CD8-positive, alpha-beta memory T cell (primary cell): ENCODE data around the gene PI4K2A. TPM values are rescaled to one million over a fixed set of nuclear protein-coding genes. Genes with fewer than 3 reads are reported as not detected.
"Not testable (repeated sequence)": the region's sequence is repeated elsewhere in the genome, so short reads cannot be mapped to it uniquely, and the experiment has no call there.

Experiments used
- CTCF ChIA-PET: fragments of 350-600 bp; sonication (Branson Sonifier 250); formaldehyde crosslinking; loops from one replicate; lab custom pipeline; 2021; ENCODE audit warnings: antibody characterized with exemption; lab: Charles Lee
- POLR2A ChIA-PET: fragments of 350-600 bp; sonication (Branson Sonifier 250); formaldehyde crosslinking; loops from one replicate; lab custom pipeline; 2021; ENCODE audit warnings: antibody characterized with exemption; lab: Charles Lee
- DNase-seq, 5 donors: peaks; one replicate each; pipeline versions ENCODE4 v3.0.0 to v3.0.0-alpha.2; 2020 to 2022; ENCODE audit warnings: mixed read lengths in 1 of 5
- H3K27ac ChIP-seq: one replicate; pipeline ENCODE4 v1.7.0; 2013; ENCODE audit warnings: low read depth, mild to moderate bottlenecking, low read length, moderate library complexity
- H3K27me3 ChIP-seq: 2 replicates; pipeline ENCODE4 v1.7.0; 2013; ENCODE audit warnings: low read length, mild to moderate bottlenecking; ENCODE audit not compliant: insufficient read depth, poor library complexity, severe bottlenecking
- H3K36me3 ChIP-seq: 2 replicates; pipeline ENCODE4 v1.7.0; 2013; ENCODE audit warnings: mild to moderate bottlenecking, low read length, moderate library complexity; ENCODE audit not compliant: insufficient read depth
- H3K4me1 ChIP-seq: 2 replicates; pipeline ENCODE4 v1.7.0; 2013; ENCODE audit warnings: mild to moderate bottlenecking, low read length, moderate library complexity; ENCODE audit not compliant: insufficient read depth
- H3K4me3 ChIP-seq: 2 replicates; pipeline ENCODE4 v1.7.0; 2013; ENCODE audit warnings: mild to moderate bottlenecking, low read length
- H3K9me3 ChIP-seq: 2 replicates; pipeline ENCODE4 v1.7.0; 2013; ENCODE audit warnings: mild to moderate bottlenecking, low read length
- H3K27ac Mint-ChIP-seq, 8 donors: one replicate each; pipeline ENCODE4 v1.8.0; 2020 to 2021; ENCODE audit warnings: mixed read lengths in 8 of 8, mild to moderate bottlenecking in 6 of 8, inconsistent platforms in 3 of 8, moderate library complexity in 3 of 8
- H3K27me3 Mint-ChIP-seq, 2 donors: one replicate each; pipeline ENCODE4 v1.8.0; 2020 to 2021; ENCODE audit warnings: mixed read lengths in 2 of 2, mild to moderate bottlenecking in 1 of 2, moderate library complexity in 1 of 2
- H3K36me3 Mint-ChIP-seq, 3 donors: one replicate each; pipeline ENCODE4 v1.8.0; 2020 to 2021; ENCODE audit warnings: mixed read lengths in 3 of 3, inconsistent platforms in 1 of 3, mild to moderate bottlenecking in 1 of 3
- H3K4me1 Mint-ChIP-seq, 3 donors: one replicate each; pipeline ENCODE4 v1.8.0; 2020 to 2021; ENCODE audit warnings: mixed read lengths in 3 of 3, inconsistent platforms in 1 of 3, mild to moderate bottlenecking in 1 of 3
- H3K4me3 Mint-ChIP-seq, 7 donors: one replicate each; pipeline ENCODE4 v1.8.0; 2020 to 2021; ENCODE audit warnings: mixed read lengths in 7 of 7, mild to moderate bottlenecking in 6 of 7, moderate library complexity in 4 of 7, inconsistent platforms in 2 of 7
- H3K9me3 Mint-ChIP-seq, 5 donors: one replicate each; pipeline ENCODE4 v1.8.0; 2020 to 2022; ENCODE audit warnings: mixed read lengths in 5 of 5, mild to moderate bottlenecking in 3 of 5, moderate library complexity in 2 of 5, inconsistent platforms in 1 of 5
- polyA plus RNA-seq: library from polyadenylated mRNA; unstranded; fragments of 300-500 nt; fragmentation: Illumina TruSeq; gene quantifications from one replicate; pipeline ENCODE4 v1.2.3, GENCODE V29; 2021
- total RNA-seq, 2 experiments: library from RNA; stranded (reverse); gene quantifications; one replicate each; pipeline ENCODE4 v1.2.3, GENCODE V29; 2021

Gene PI4K2A
- total and polyA plus RNA-seq, 3 experiments from 2014 or later, result 11.4 to 15.9 (median 15.6) TPM

DNA sequence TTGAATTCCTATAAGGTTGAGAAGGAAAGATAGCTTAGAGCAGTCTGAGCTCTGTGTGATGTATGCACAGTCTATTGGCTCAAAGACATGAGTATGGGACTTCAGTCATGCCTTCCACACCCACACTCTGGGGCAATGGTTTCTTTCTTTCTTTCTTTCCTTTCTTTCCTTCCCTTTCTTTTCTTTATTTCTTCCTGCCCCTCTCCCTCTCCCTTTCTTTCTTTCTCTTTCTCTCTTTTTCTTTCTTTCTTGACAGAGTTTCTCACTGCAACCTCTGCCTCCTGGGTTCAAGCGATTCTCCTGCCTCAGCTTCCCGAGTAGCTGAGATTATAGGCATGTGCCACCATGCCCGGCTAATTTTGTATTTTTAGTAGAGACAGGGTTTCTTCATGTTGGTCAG is 1.4 kb upstream of the PI4K2A start:
- H3K9me3 Mint-ChIP-seq, H3K27me3 ChIP-seq, H3K9me3 ChIP-seq, H3K4me3 Mint-ChIP-seq, H3K36me3 ChIP-seq, DNase-seq, H3K4me3 ChIP-seq, H3K27me3 Mint-ChIP-seq, POLR2A ChIA-PET, H3K27ac ChIP-seq: not testable (repeated sequence)
- CTCF ChIA-PET, result interaction anchor here (1.0 to 1.1 kb wide), 2 partner anchors 9 to 38 kb away, joined by 3 read pairs; no protein-coding TSS in a partner anchor
- peaks cover 0 to 10% (median 2%) of the 10 kb centered on the region in 3 donors for H3K36me3 Mint-ChIP-seq
- H3K4me1 Mint-ChIP-seq, result peaks cover 24 to 31% (median 27%) of the 10 kb centered on the region in 3 donors
- peaks cover 18% of the 10 kb centered on the region for H3K4me1 ChIP-seq
- H3K27ac Mint-ChIP-seq, result peak overlapping the region in 1 of 8 donors; percentile 7

DNA sequence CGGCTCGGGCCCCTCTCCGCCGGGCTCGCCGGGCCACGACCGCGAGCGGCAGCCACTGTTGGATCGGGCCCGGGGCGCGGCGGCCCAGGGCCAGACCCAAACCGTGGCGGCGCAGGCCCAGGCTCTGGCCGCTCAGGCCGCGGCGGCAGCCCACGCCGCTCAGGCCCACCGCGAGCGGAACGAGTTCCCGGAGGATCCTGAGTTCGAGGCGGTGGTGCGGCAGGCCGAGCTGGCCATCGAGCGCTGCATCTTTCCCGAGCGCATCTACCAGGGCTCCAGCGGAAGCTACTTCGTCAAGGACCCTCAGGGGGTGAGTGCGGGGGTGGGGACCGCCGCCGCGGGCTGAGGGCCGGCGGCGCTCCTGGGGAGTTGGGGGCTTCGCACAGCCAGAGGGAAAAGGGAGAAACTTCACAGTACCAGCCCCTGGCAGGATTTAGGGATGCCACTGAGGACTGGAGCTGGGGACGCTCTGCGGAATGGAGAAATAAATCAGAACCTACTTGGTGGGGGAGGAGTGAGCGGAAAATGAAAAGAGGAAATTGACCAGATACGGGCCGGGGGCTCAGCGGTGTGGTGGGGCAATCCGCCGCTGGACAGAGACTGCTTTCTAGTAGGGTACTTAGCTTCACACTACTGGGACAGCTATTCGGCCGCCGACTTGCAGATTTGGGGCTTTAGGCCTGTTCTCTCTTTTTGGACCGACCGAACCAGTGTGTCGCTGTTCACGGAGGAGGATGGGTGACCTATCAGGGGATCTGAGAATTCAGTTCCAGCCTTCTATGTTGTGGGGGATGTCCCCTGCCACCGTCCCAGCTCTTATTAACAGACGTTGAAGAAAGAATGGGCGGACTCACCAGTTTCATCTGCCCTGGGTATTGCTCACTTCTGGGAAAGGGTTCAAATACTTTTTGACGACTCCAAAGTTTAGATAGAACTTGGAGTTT is 669 bp downstream of the PI4K2A start:
- ChIA-PET POLR2A (interaction anchor here (1.0 to 1.3 kb wide), 2 partner anchors 46 to 95 kb away, joined by 4 read pairs; partner anchors contain the start of gene AVPI1), CTCF (interaction anchor here (0.9 kb wide), 1 partner anchor 151 kb away, joined by 3 read pairs; no protein-coding TSS in a partner anchor)
- Mint-ChIP-seq H3K4me3 (peak overlapping the region; percentile 94 to 99 (median 96)), H3K4me1 (peaks cover 28 to 36% (median 30%) of the 10 kb centered on the region in 3 donors), H3K27me3 (no peaks in the 10 kb centered on the region), H3K9me3 (no peaks in the 10 kb centered on the region), H3K36me3 (peaks cover 0 to 23% (median 5%) of the 10 kb centered on the region in 3 donors), H3K27ac (peak overlapping the region; percentile 83 to 99 (median 90))
- H3K4me3 ChIP-seq, result peak overlapping the region; percentile 78
- H3K27me3 ChIP-seq, result no peaks in the 10 kb centered on the region
- peak in 4 of 5 donors; percentile 2 to 50 (median 6) for DNase-seq
- peak overlapping the region; percentile 65 for H3K27ac ChIP-seq
- no peaks in the 10 kb centered on the region for H3K36me3 ChIP-seq
- H3K4me1 ChIP-seq, result peaks cover 18% of the 10 kb centered on the region
- no peaks in the 10 kb centered on the region for H3K9me3 ChIP-seq

- H3K27me3 Mint-ChIP-seq, H3K27me3 ChIP-seq, CTCF ChIA-PET, DNase-seq, H3K36me3 ChIP-seq, H3K9me3 Mint-ChIP-seq, H3K27ac ChIP-seq, H3K4me3 ChIP-seq, H3K9me3 ChIP-seq: not testable (repeated sequence)
- H3K4me1 ChIP-seq, result peaks cover 18% of the 10 kb centered on the region
- Mint-ChIP-seq H3K4me1 (peaks cover 34 to 40% (median 37%) of the 10 kb centered on the region in 3 donors), H3K27ac (peak overlapping the region in 3 of 8 donors; percentile 29 to 82 (median 54)), H3K4me3 (peak overlapping the region; percentile 44 to 99 (median 96)), H3K36me3 (peaks cover 0 to 32% (median 8%) of the 10 kb centered on the region in 3 donors)
- POLR2A ChIA-PET, result interaction anchor here (0.8 kb wide), 1 partner anchor 223 kb away, joined by 3 read pairs; no protein-coding TSS in a partner anchor
Measured at GRCh38 chr10:97642471-97643159, 2.1 kb downstream of the PI4K2A start.

DNA sequence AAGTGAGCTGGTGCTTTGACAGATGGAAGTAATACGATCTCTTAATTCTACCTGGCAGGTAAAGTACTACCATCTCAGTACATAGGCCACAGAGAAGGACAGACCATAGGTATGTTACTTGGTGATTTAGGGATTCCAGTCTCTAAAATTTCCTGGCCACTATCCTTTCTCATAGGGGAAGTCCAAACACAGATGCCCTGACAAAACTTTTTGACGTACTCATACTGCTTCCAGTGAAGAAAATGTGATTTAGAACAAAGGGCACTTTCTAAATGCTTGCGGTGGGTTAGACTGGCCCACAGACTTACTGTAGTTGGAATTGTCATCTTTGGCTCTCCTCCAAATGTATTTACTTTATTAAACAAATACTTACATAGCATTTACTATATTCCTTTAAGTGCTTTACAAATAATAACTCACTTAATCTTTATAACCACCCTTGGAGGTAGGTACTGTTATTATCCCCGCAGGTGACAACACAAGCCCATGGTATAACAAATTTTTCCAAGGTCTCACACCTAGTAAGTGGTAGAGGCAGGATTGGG is 3.0 kb downstream of the PI4K2A start:
- H3K9me3 ChIP-seq, result no peaks in the 10 kb centered on the region
- peaks cover 21% of the 10 kb centered on the region for H3K4me1 ChIP-seq
- ChIA-PET CTCF (no interaction called here), POLR2A (no interaction called here)
- H3K36me3 ChIP-seq, result no peaks in the 10 kb centered on the region
- no peak overlapping the region for H3K4me3 ChIP-seq
- H3K27me3 ChIP-seq, result no peaks in the 10 kb centered on the region
- no peaks in the 10 kb centered on the region for H3K27me3 Mint-ChIP-seq
- no peak overlapping the region for H3K27ac ChIP-seq
- no peaks in the 10 kb centered on the region for H3K9me3 Mint-ChIP-seq
- peaks cover 37 to 45% (median 44%) of the 10 kb centered on the region in 3 donors for H3K4me1 Mint-ChIP-seq
- peak overlapping the region in 6 of 8 donors; percentile 18 to 82 (median 42) for H3K27ac Mint-ChIP-seq
- peak overlapping the region in 6 of 7 donors; percentile 41 to 94 (median 66) for H3K4me3 Mint-ChIP-seq
- DNase-seq, result no peak
- peaks cover 0 to 34% (median 8%) of the 10 kb centered on the region in 3 donors for H3K36me3 Mint-ChIP-seq

DNA sequence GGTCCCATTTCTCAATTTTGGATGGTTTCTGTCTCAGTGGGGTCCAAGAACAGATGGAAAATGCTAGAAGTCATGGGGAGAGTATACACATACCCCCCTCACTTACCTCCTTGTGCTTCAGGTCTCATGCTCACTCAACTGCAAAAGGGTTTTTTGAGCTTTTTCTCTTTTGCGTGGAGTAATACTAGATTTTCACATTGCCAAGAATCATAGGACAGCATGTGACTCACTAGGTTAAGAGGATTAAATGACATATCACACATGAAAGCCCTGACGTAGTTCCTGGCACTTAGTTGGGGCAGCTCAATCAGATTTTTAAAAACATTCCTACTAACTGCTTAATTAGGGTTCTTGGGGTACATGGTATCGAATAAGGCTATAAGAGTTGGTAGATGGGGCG is 4.5 kb downstream of the PI4K2A start:
- Mint-ChIP-seq H3K27ac (peak overlapping the region in 1 of 8 donors; percentile 22), H3K27me3 (no peaks in the 10 kb centered on the region), H3K4me1 (peaks cover 46 to 55% (median 54%) of the 10 kb centered on the region in 3 donors), H3K4me3 (peak overlapping the region in 1 of 7 donors; percentile 51), H3K9me3 (no peaks in the 10 kb centered on the region), H3K36me3 (peaks cover 0 to 34% (median 9%) of the 10 kb centered on the region in 3 donors)
- no peak overlapping the region for H3K4me3 ChIP-seq
- POLR2A ChIA-PET, result no interaction called here
- no peaks in the 10 kb centered on the region for H3K27me3 ChIP-seq
- H3K36me3 ChIP-seq, result no peaks in the 10 kb centered on the region
- DNase-seq, result no peak
- no peak overlapping the region for H3K27ac ChIP-seq
- CTCF ChIA-PET, result no interaction called here
- H3K4me1 ChIP-seq, result peaks cover 28% of the 10 kb centered on the region
- H3K9me3 ChIP-seq, result no peaks in the 10 kb centered on the region

GRCh38 chr10:97647556-97647955 is 7.1 kb downstream of the PI4K2A start:
- Mint-ChIP-seq H3K27me3 (no peaks in the 10 kb centered on the region), H3K9me3 (no peaks in the 10 kb centered on the region), H3K4me3 (peak overlapping the region in 1 of 7 donors; percentile 26), H3K27ac (peak overlapping the region in 7 of 8 donors; percentile 42 to 92 (median 74)), H3K4me1 (peaks cover 32 to 41% (median 36%) of the 10 kb centered on the region in 3 donors), H3K36me3 (peaks cover 0 to 47% (median 13%) of the 10 kb centered on the region in 3 donors)
- POLR2A ChIA-PET, result interaction anchor here (0.6 kb wide), 1 partner anchor 35 kb away, joined by 3 read pairs; no protein-coding TSS in a partner anchor
- H3K9me3 ChIP-seq, result no peaks in the 10 kb centered on the region
- CTCF ChIA-PET, result interaction anchor here (1.4 to 2.0 kb wide), 2 partner anchors 39 to 86 kb away, joined by 5 read pairs; partner anchors contain the start of gene AVPI1
- peaks cover 13% of the 10 kb centered on the region for H3K4me1 ChIP-seq
- no peak overlapping the region for H3K4me3 ChIP-seq
- no peak overlapping the region for H3K27ac ChIP-seq
- DNase-seq, result no peak
- peaks cover 10% of the 10 kb centered on the region for H3K36me3 ChIP-seq
- no peaks in the 10 kb centered on the region for H3K27me3 ChIP-seq
